ENCODE measurements around the gene ACP7.
A peak's percentile ranks its signal among the peaks of the same experiment; 100 is the strongest.
"Not testable (repeated sequence)": the region's sequence is repeated elsewhere in the genome, so short reads cannot be mapped to it uniquely, and the experiment has no call there.

The ACP7 gene

DNA sequence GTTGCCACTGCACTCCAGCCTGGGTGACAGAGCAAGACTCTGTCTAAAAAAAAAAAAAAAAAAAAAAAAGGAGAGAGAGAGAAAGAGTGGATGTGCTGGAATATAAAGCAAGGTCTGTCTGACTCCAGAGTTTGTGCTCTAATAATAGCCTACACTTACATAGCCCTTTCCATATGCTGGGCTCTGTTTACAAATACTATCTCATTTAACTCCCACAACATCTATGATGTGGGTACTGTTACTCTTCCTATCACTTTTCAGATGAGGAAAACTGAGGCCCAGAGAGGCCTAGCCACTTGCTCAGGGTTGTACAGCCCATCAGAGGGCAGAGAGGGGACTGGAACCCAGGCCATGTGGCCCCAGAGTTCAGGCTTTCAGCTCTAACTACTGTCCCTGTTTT lies 25.5 kb downstream of the ACP7 start:
- DNase-seq (ENCODE audit: low spot score) = no peak

DNA sequence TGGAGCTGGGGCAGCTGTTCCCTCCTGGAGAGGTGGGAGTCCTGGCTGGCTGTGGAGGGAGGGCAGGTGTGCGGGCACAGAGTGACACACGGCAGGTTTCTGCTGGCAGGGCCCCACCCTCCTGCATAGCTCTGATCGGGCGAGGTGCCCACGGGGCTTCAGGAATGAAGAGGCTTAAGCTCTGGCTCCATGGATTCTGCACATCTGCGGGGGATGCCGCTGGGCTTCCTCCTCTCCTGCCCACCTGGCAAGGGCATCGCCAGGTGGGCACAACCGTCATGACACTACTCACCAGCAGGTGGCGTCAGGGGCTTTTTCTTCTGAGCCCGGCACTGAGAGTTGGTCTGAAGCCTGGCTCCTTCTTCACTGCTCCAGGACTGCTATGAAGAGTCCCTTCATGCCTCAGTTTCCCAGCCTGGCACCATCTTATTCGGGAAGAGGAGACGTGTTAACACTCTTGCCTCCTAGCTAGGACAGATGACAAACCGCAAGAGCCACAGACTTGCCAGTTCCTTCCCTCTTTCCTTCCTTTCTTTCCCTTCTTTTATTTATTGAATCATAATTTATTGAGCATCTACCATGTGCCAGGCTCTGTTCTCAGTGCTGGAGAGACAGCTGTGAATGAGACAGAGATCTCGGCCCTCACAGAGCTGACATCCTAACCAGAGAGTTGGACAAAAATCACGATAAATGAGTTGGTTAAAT lies 26.2 kb downstream of the ACP7 start:
- DNase-seq (ENCODE audit: low spot score) = peak; percentile 72

DNA sequence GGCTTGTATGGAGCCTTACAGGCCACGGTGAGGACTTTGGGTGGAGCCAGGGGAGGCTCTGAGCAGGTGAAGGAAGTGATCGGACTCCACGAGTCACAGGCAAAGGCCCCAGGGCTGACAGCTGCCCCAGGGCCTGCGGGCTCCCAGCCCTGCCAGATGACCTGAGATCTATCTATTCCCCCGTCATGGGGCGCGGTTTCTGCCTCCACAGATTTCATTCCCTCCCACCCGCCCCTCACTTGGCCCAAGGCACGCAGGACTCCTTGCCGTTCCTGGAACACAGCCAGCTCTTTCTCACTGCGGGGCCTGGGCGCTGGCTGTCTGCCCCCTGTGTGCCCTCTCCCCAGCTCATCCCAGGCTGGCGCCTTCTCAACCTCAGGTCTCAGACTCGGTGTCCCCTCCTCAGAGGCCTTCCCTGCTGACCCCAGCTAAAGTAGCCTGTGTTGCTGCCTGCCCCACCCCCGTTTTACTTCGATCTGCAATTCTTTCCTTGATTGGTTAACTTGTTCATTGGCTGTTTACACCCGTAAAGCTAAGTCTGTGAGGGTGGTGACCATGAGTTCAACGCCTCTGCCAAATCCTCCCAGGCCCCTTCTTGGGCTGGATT lies 27.5 kb downstream of the ACP7 start:
- no peak for DNase-seq (ENCODE audit: low spot score)

- DNase-seq (ENCODE audit: low spot score) = no peak
Observed at GRCh38 chr19:39112338-39112890, 28.2 kb downstream of the ACP7 start.

DNA sequence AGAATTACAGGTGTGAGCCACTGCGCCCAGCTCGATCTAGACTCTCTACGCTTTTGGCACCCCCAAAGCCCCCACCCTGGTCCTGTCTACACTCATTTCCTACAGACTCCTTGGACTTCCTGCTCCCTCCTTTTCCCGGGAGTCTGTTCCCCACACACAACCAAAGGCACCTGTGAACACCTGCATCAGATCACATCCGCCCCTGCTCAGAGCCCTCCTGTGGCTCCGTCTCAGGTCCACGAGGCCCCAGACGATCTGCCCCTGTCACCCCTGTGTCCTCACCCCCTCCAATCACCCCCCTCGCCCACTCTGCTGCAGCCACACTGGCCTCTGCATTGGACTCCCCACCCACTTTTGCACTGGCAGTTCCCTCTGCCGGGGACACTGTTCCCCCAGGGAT lies 29.0 kb downstream of the ACP7 start:
- no peak for DNase-seq (ENCODE audit: low spot score)

- DNase-seq (ENCODE audit: low spot score) = no peak
Observed at GRCh38 chr19:39115105-39115847, 31.1 kb downstream of the ACP7 start.

DNA sequence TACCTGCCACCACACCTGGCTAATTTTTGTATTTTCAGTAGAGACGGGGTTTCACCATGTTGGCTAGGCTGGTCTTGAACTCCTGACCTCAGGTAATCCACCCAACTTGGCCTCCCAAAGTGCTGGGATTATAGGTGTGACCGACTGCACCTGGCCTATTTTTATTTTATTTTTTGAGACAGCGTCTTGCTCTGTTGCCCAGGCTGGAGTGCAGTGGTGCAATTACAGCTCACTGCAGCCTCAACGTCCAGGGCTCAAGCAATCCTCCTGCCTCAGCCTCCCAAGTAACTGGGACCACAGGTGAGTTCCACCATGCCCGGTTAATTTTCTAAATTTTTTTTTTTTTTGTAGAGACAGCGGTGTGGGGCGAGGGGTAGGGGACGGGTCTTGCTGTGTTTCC lies 32.9 kb downstream of the ACP7 start:
- not testable (repeated sequence) for DNase-seq (ENCODE audit: low spot score)

- DNase-seq (ENCODE audit: low spot score) = no peak
Observed at GRCh38 chr19:39119830-39120229, 35.7 kb downstream of the ACP7 start.

DNA sequence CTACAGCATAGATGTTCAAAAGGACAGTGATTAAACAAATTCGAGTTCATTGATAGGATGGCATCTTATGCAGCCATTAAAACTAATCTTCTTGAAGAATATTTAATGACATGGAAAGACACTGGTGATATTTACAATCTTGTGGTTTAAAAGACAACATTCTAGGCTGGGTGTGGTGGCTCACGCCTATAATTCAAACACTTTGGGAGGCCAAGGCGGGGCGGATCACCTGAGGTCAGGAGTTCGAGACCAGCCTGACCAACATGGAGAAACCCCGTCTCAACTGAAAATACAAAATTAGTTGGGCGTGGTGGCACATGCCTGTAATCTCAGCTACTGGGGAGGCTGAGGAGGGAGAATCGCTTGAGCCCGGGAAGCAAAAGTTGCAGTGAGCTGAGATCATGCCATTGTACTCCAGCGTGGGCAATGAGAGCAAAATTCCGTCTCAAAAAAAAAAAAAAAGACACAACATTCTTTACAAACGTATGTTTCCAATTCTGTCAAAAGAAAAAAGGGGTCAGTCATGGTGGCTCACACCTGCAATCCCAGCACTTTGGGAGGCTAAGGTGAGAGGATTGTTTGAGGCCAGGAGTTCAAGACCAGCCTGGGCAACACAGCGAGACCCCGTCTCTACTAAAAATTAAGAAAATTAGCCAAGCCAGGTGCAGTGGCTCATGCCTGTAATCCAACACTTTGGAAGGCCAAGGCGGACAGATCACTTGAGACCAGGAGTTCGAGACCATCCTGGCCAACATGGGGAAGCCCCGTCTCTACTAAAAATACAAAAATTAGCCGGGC lies 39.0 kb downstream of the ACP7 start:
- DNase-seq (ENCODE audit: low spot score) = no peak

DNA sequence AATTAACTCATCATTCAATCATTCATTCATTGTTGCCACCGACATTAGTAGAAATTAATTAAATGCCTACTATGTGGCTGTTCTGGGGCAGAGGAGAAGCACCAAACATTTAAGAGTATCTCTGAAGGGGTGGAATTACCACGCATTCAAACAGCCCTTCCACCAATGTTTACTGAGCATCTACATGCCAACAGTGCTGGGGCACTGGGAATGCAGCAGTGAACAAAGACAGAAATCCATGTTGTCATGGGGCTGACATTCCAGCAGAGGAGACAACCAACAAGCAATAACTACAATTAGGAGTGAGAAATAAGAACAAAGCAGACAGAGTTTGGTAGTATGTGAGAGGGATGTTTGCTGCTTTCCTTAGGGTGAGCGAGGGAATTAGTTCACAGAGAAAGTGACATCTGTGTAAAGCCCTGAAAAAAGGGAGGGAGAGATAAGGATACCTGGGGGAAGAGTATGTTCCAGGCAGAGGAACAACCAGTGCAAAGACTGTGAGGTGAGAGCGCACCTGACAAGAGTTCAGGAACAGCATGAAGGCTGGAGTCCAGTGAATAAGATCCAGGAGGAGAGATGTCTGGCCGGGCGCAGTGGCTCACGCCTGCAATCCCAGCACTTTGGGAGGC lies 40.1 kb downstream of the ACP7 start:
- DNase-seq (ENCODE audit: low spot score) = no peak

GRCh38 chr19:39125199-39125553 lies 41.0 kb downstream of the ACP7 start:
- DNase-seq (ENCODE audit: low spot score) = no peak

DNA sequence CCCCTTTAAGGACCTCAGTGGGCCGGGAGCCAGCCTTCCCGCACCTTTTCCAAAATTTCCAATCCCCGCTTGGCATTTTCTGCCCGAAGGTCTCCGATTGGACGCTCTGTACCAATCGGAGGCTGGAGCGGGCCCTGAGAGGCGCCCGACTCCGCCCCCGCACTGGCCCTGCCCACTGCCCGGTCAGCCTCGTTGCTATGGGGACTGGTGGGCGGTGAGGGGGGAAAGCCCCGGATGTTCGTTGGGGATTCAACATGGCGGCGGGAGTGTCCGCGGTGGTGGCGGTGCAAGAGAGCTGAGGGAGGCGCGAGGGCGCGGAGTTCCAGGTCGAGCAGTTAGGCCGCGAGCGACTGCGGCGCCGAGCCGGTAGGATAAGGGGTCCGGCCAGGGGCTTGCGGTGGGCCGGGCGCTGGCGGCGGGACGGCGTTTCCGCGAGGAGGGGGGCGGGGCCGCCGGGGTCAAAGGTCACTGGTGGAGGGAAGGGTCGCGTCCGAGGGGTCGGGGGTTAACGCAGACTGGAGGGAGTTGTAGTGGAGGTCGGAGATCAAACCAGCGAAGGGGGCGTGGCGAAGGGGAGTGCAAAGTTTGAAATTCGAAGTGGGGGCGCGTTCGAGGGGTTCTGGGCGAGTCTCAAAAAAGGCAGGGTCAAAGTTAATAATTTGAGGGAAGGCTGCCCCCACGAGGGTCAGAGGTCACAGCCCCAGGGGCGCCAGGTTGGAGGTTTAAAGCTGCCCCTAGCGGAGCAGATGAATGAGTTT lies 41.6 kb downstream of the ACP7 start, which contains the start of gene PAK4:
Gene PAK4 (plus strand): TSS at position 233 of the 758 bp plus-strand sequence. CDS start 43,768 bp downstream, outside the sequence.
- peak; percentile 97 for DNase-seq (ENCODE audit: low spot score)

DNA sequence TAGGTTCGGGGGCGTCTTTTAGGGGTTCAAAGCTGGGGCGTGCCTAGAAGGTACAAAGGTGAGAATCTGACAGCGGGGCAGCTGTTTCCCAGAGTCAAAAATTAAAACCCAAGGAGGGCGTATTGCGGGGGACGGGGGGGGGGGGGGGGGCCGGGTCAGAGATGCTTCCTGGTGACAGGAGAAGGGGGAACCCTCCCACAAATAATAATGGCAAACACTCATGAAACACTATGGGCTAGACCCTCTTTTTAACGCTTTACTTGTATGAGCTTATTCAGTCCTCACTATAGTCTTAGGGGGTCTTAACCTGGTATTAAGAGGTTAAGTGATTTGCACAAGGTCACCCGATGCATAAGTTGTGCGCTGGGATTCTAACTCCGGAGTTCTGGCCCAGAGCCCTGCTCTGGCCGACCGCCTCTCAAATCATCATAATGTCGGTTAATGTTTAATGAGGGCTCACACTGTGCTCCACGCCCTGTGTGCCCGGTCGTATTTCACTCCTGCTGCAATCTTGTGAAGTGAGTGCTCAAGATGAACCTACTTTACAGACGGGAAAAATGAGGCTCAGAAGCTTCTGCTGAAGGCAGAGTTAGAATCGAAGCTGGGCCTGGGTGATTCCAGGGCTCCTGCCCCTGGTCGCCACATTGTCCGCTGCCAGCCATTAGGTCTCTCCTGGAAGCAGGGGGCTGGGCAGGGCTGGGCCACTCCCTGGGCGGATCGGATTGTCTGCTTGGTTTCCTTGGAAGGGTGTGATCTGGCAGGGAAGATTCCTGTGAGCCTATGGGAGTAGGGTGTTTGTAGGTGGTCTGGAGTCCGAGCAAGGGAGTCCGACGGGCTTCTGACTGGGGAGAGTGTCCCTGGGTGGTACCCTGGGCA lies 42.4 kb downstream of the ACP7 start:
- DNase-seq (ENCODE audit: low spot score) = no peak

- no peak for DNase-seq (ENCODE audit: low spot score)
Observed at GRCh38 chr19:39127812-39128515, 43.8 kb downstream of the ACP7 start.

GRCh38 chr19:39128516-39129079 lies 44.4 kb downstream of the ACP7 start:
- no peak for DNase-seq (ENCODE audit: low spot score)

GRCh38 chr19:39129116-39129515 lies 44.9 kb downstream of the ACP7 start:
- DNase-seq (ENCODE audit: low spot score) = no peak

GRCh38 chr19:39130337-39131254 lies 46.4 kb downstream of the ACP7 start:
- no peak for DNase-seq (ENCODE audit: low spot score)

GRCh38 chr19:39131255-39131755 lies 47.1 kb downstream of the ACP7 start:
- no peak for DNase-seq (ENCODE audit: low spot score)
